CD4-positive, alpha-beta T cell treated with Interleukin-12 subunit alpha and Interleukin-12 subunit beta, for 1 hour (primary cell): ENCODE data around the gene APBB2.
A peak's percentile ranks its signal among the peaks of the same experiment; 100 is the strongest.

ENCODE experiments used
- DNase-seq: peaks from one replicate; pipeline ENCODE4 v3.0.0-alpha.2; 2020

The APBB2 gene

DNA sequence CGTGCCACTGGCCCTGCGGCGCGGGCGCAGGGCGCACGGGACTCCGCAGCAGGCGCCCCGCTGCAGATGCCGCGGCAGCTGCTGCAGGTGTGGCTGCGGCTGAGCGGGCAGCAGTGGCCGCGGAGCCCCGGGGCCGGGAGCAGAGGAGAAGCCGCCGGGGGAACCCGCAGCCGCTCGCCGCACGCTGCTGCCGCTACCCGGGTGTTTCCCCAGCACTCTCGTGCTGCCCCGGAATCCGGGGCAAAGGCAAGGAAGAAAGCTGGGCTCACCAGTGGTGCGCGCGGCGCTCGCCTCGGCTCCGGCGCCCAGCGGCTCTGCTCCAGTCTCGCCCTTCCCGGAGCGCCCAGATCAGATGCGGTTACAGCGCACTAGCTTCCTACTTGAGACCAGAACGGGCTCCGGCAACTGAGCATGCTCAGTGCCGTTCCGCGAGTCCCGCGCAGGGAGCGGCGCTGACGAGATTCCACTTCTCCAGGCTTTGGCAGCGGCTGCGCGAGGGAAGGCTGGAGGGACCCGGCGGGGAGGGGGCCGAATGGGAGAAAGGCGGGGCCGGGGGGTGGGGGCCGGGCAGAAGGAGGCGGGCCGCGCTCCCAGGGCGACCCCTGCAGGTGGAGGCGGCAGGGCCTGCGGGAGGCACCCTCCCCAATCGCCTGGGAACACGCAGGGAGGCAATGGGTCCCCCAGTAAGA lies at the start of gene APBB2:
TSS of gene APBB2 (minus strand) at position 407 of the 689 bp plus-strand sequence. CDS start 181,288 bp downstream, outside the sequence.
- DNase-seq, result peak; percentile 33

- no peak for DNase-seq
These were observed 47.9 kb upstream of the APBB2 start for GRCh38 chr4:41262198-41262597.

DNA sequence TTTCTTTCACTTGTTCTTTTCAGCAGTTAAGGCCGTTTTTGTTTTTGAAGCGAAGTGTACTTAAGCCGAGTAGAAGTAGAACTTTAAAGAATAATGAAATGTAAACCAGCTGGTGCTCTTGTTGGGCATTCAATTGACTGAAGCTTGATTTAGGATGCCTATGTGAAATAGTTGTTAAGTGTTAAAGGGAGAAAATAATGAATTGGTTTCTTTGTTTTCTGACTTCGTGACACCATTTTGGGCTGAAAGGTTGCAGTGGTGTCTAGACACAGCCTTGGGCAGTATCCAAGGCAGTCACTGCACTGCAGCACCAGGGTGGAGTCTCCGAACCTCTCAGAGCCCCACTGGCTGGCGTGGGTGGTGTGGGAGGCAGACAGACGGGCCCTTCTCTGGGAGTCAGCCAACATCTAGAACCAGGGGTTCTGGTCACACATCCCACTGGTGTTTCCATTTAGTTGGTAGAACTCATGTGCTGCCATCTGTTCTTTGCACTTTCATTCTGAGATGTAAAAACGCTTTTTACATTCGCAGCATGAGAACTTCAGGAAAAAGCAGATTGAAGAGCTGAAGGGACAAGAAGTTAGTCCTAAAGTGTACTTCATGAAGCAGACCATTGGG lies 45.9 kb upstream of the APBB2 start:
- DNase-seq, result no peak

DNA sequence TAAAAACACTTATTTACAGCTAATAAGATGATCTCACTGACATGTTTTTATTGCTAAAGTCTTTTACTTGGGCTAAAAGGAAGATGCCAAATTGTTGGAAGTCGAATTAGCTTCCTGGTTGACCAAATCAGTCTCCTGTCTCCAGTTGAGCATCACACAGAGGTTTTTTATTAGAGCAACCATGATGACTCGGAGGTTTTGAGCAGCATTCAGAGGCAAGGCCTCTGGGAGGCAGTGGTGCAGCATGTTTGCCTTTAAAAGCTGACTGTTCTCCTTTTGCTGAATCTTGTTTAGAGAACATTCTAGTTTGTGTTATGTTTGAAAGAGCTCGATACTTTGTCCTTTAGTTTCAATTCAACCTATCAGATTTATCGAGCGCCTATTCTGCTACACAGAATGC lies 44.4 kb upstream of the APBB2 start:
- no peak for DNase-seq

DNA sequence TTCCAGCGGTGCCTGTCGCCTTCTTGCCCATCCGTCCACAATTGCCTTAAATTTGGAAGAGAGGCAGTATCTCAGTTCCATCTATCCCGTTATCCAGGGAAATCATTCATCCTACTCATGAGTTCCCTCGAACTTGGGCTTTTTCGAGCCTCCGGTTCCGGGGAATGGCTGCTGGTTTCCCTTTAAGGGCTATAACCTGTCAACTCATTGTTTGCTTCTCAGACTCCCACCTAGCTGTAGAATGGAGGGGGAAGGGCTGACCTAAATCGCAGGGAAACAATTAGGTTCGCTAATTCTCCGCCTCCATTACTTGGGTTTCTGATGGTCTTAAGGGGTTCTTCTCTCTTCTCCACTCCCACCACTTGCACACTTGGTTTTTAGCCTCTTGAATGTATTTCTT lies 43.6 kb upstream of the APBB2 start:
- DNase-seq, result no peak

DNA sequence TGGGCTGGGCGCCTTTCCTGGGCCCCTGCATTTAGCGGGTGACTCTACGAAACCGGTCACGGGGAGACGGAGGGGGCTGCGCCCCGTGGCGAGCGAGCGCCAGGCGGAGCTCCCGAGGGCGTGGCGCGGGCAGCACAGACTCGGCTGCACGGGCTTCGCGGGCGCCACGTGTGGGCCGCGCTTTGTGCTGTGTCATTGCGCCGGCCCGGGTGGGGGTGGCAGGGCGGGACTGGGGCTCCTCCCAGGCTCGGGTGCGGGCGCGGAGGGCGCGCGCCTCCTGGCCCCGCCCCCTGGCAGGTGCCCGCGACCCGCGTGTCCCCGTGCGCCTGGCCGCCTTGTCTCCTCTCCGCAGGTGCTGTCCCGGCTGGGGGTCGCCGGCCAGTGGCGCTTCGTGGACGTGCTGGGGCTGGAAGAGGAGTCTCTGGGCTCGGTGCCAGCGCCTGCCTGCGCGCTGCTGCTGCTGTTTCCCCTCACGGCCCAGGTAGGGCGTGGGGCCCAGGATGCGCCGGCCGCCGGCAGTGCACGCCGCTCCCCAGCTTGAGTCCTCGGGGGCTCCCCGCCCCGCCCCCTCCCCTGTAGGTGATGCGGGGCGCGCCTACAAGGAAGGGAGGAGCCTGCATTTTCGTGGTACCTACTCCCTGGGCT lies 43.0 kb upstream of the APBB2 start:
- no peak for DNase-seq

- DNase-seq, result no peak
These were observed 42.5 kb upstream of the APBB2 start, which contains the start of gene UCHL1 for GRCh38 chr4:41256740-41257256. Gene UCHL1, plus strand, starts transcription at chr4:41256928. Its CDS starts 49 bp downstream, at chr4:41256977.

- DNase-seq, result no peak
These were observed 41.9 kb upstream of the APBB2 start for GRCh38 chr4:41256131-41256739.

DNA sequence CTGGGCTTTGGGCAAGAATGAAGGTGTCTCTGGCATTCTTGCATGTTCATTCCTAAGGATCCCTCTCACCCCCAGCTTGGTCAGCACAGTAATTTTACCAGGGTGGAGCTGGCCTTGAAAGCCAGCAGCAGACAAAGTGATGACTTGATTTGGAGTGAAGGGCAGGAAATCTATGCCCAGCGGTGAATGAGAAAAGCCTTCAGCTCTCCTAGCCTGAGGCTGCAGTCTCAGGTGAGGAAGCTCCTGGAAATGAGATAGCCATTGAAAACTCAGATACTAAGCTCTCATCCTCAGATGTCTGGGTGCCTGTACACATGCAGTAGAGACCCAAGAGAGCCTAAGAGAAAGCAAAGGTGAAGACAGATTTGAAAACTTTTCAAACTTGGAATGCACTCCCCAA lies 31.6 kb upstream of the APBB2 start:
- DNase-seq, result no peak

DNA sequence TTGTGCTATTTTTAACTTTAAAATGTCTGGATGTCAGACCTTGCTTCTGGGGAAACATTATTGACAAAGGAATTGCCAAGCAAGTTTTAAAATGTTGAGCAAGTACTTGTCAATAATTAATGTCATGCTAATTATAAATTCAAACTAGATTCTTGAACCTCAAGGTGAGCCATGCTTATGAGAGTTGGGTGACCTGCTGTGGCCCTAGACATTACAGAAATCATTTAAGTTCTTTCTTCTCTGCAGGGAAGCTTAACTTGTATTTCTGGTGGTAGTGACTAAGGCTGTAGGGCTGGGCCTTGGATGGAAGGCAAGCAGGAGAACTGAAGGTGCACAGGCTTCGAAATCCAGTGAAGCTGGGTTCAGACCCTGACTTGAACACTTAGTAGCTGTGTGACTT lies 27.6 kb upstream of the APBB2 start:
- no peak for DNase-seq

DNA sequence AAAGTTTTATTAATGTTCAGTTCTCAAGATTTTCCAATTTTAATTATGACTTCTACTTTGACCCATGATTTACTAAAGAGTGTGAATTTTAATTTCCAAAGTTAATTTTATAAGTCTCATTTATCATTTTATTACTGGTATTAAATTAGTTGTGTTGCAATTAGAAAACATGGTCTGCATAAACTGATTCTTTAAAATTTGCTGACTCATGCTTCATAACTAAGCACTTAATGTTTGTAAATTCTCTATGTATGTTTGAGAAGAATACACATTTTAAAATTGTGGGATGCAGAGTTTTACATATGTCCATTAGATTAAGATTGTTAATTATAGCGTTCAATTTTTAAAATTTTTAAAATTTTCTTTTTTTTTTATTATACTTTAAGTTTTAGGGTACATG lies 22.2 kb upstream of the APBB2 start:
- no peak for DNase-seq

- DNase-seq, result no peak
These were observed 21.7 kb upstream of the APBB2 start for GRCh38 chr4:41236032-41236431.

DNA sequence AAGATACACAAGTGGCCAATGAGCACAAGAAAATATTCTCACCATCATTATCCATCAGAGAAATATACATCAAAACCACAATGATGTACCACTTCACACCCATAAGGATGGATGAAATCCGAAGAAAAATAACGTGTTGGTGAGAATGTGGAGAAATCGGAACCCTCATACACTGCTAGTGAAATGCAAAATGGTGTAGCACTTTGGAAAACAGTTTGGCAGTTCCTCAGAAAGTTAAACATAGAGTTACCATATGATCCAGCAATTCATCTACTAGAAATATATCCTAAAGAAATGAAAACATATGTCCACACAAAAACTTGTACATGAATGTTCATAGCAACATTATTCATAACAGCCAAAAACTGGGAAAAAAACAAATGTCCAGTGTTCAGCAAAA lies 18.5 kb upstream of the APBB2 start:
- no peak for DNase-seq

DNA sequence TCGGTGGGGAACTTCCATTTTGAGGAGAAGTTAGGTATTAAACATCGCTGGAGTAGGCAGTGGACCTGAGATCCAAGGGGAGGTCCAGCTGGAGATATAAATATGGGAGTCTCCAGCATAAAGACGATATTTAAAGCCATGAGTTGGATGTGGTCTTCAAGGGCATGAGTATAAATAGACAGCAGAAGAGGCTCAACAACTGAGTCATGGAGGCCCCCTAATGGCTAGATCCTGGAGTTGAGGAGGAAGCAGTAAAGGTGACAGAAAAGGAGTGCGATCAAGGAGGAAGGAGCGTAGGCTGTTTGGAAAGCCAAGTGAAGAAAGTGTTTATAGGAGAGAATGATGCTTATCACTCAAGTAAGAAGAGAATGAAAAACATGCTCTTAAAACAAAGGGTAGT lies 18.1 kb upstream of the APBB2 start:
- DNase-seq, result no peak

DNA sequence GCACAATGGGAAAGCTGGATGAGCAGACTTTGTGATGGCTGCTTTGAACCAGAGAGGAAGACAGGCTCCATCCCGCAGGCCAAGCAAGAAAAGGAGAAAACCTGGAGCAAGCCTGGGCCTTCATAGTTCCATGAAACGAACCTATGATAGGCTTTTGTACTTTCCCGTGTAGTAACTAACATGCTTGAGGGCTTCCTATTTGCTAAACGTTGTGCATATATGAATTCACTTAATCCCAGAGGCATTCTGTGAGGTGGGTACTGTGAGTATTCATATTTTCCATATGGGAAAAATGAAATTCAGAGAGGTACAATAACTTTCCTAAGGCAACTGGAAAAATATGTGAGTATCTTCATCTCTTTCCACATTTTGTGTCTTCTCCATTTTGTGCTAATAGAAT lies 13.6 kb upstream of the APBB2 start:
- no peak for DNase-seq

- no peak for DNase-seq
These were observed 7.7 kb upstream of the APBB2 start for GRCh38 chr4:41221850-41222645.

DNA sequence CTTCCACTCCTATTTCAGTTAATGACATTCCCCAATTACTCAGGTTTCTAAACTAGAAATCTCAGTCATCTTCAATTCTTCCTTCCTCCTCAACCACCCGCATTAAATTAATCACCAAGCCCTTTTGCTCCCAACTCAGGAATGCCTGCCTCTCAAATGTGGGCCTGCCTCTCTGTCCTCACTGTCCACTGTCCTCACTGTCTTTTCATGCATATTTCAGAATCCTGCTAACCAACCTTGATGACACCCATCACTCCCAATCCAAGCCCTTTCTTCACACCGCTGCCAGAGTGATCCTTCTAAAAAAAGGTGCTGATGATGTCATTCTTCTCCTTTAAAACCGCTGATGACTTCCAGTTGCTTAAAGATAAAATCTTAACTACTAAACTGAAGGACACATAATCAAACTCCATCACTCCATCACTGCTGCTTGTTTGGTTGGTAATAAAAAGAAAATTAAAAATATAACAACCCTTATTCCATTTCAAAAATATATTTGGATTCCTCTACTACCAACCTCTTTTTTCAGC lies 5.1 kb upstream of the APBB2 start:
- DNase-seq, result no peak

GRCh38 chr4:41218703-41219102 lies 4.4 kb upstream of the APBB2 start:
- no peak for DNase-seq

- no peak for DNase-seq
These were observed 3.0 kb upstream of the APBB2 start for GRCh38 chr4:41217374-41217773.

- DNase-seq, result no peak
These were observed 2.6 kb upstream of the APBB2 start for GRCh38 chr4:41217020-41217333.

DNA sequence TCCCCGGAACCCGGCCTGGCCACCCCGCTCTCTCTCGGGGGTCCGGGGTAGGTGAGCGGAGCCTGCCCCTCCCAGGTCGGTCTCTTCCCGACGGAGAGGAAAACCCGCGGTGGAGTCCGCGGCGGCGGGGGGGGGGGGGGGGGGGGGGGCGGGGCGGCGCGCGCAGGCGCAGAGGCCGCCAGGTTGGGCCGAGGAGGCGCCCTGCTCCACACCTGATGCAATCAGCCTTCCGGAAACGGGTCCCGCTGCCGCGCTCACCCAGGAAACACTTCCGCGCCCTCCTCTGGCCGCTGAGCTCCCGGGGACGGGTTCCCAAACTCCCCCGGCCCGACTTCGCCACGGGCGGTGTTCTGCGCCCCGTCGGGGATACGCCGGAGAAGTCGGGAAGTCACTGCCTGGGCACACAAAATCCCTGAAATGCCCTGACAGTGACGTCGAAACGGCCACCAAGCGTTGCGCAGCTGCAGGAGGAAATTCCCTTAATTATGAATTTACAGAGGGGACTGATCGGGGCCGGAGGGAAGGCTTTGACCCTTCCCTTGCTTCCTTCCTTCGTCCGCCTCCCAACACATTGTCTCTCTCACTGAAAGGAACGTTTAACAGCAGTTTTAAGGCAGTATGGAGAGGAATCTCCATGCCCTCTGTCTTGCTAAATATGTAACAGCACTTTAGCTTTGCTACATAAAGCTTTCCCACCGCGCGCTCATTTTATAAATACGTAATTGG lies 2.1 kb upstream of the APBB2 start:
- peak; percentile 13 for DNase-seq

DNA sequence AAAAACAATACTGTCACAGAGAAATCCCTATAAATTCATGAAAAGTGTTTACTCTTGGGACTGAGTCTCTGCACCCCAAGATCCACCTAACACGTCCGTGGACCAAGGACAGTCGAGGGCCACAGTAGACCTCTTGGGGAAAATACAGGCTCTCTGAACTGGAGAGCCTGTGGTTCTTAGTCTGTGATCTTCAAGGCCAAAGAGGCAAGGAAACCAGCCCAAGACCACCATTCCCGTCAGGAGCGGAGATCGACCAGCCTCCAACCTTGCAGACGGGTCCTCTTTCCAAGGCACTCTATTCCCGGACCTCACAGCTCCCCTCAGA lies 1.6 kb upstream of the APBB2 start:
- DNase-seq, result no peak
